ENCODE results near the gene SPTLC1.

- TF ChIP-seq CHD2 (IDR thresholded peaks at IDR 0.05; ENCODE audit: low read depth, low read length) (no peak), CTCF (CRISPR knock-in tag; IDR thresholded peaks at IDR 0.05) (no peak), NR1H2 (CRISPR knock-in tag; IDR thresholded peaks at IDR 0.05; ENCODE audit: borderline replicate concordance, low read depth) (no peak), ZNF556 (CRISPR knock-in tag; IDR thresholded peaks at IDR 0.05; ENCODE audit: borderline replicate concordance) (no peak), TCF7L2 (IDR thresholded peaks at IDR 0.05; ENCODE audit: low read depth, low read length) (no peak), MAX (IDR thresholded peaks at IDR 0.05) (no peak), EHMT2 (IDR thresholded peaks at IDR 0.05; ENCODE audit: borderline replicate concordance, low read depth, low read length) (no peak)
Observed at GRCh38 chr9:92004045-92004392, 111.2 kb downstream of the SPTLC1 start.
